Upper lobe of left lung (tissue), 6 donors: ENCODE measurements around the gene SLC35G2. TPM values are rescaled to one million over a fixed set of nuclear protein-coding genes. Genes with fewer than 3 reads are reported as not detected.

ENCODE experiments used
- ATAC-seq, 2 donors: fragments of 200-7000 bp; cut with Tn5 transposase; one replicate each; pipeline ENCODE4 v1.9.1; 2022; ENCODE audit warnings: mild to moderate bottlenecking in 2 of 2, moderate library complexity in 2 of 2; ENCODE audit not compliant: low FRiP score in 2 of 2
- DNase-seq, 2 donors: peaks; one replicate each; pipeline ENCODE4 v3.0.0-alpha.2; 2019 to 2020
- H3K27ac ChIP-seq, 4 donors: fragments of 200-600 bp; sonication (generic); one replicate each; pipeline ENCODE4 v1.5.1; 2016 to 2019
- H3K27me3 ChIP-seq, 4 donors: fragments of 200-600 bp; sonication (generic); one replicate each; pipeline ENCODE4 v1.5.1; 2017 to 2019
- H3K36me3 ChIP-seq, 4 donors: fragments of 200-600 bp; sonication (generic); one replicate each; pipeline ENCODE4 v1.5.1; 2016 to 2019
- H3K4me1 ChIP-seq, 4 donors: fragments of 200-600 bp; sonication (generic); one replicate each; pipeline ENCODE4 v1.5.1; 2018 to 2019
- H3K4me3 ChIP-seq, 4 donors: fragments of 200-600 bp; sonication (generic); one replicate each; pipeline ENCODE4 v1.5.1; 2017 to 2019; ENCODE audit warnings: mild to moderate bottlenecking in 2 of 4, moderate library complexity in 1 of 4
- H3K9me3 ChIP-seq, 4 donors: fragments of 200-600 bp; sonication (generic); one replicate each; pipeline ENCODE4 v1.5.1; 2018 to 2019
- EP300 ChIP-seq, 4 donors: sonication (generic); formaldehyde crosslinking; IDR thresholded peaks; one replicate each; pipeline ENCODE4 v1.5.1; 2017; ENCODE audit warnings: antibody characterized with exemption in 4 of 4, control low read depth in 2 of 4
- POLR2A ChIP-seq, 4 donors: fragments of 450-650 bp; IDR thresholded peaks; one replicate each; pipeline ENCODE4 v1.5.1; 2016 to 2017; ENCODE audit warnings: antibody characterized with exemption in 4 of 4, mild to moderate bottlenecking in 2 of 4
- POLR2AphosphoS5 ChIP-seq, 2 donors: sonication (generic); formaldehyde crosslinking; IDR thresholded peaks; one replicate each; pipeline ENCODE4 v1.5.1; 2017; ENCODE audit warnings: antibody characterized with exemption in 2 of 2
- WGBS, 2 donors: methylation state at CpG; one replicate each; pipeline ENCODE4 v1.1.5; 2017 to 2018; 5-methylcytosine and 5-hydroxymethylcytosine counted together
- total RNA-seq, 6 donors: library from RNA; depleted of rRNA in 4 of 6; stranded (reverse); fragments of >200 nt in 4 of 6; gene quantifications; one replicate each; pipeline versions ENCODE4 v1.1.0 to v1.2.1, GENCODE V29; 2016 to 2021
- TF ChIP-seq, protein P1 (sequence below), 6 experiments: fragments of 450-650 bp in 4 of 6; fragments of 200-600 bp in 2 of 6; sonication (generic) in 2 of 6; IDR thresholded peaks; one replicate each; pipeline ENCODE4 v1.5.1; 2016 to 2019; ENCODE audit warnings: antibody characterized with exemption in 6 of 6
- donor health status: DM: no; HTN: no; CAD: no; lungs with moderate emphysema.
- donor health status: DM: no; HTN: yes; CAD: no; lungs with severe emphysema.

Gene SLC35G2
- total RNA-seq = 10 to 100 TPM in 1 of 6 donors, 1 to 10 TPM in 5; 3.3 to 10.5 (median 6.5) TPM

DNA sequence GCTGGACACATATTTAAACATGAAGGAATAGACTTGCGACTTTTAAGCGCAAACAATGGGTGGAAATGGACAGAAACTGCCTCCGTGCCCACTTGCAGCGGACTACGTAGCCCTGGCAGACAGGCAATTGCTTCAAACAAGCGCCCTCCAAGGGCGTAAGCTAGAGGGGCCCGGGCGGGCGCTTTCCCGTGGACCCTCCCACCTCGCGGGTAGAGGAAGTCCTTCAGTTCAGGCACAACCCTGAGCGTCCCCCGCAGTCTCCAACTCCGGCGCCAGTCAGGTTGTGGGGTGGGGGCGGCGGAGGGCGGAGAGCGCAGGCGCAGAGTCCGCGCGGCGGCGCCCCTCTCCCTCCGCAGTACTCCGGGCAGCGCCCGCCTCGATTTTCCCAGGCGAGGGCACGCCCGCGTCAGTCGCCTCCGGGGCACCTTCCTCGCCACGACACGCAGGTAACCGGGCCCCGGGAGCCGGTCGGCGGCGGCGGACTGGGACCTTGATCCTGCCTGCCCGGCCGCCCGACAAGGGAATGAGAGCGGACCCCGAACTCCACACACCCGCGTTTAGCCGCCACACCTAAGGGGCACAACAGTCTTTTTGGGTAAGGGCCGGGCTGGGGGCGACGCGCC lies at the start of gene SLC35G2:
SLC35G2 (plus strand) TSS at position 358 of the 623 bp plus-strand sequence. CDS start 35,335 bp downstream, outside the sequence.
- 0 to 1% methylated on average over 2 to 20 of the region's 60 CpGs for WGBS, 2 donors
- H3K27ac ChIP-seq = peak within 1 kb of the TSS; percentile 82 to 89 (median 86)

DNA sequence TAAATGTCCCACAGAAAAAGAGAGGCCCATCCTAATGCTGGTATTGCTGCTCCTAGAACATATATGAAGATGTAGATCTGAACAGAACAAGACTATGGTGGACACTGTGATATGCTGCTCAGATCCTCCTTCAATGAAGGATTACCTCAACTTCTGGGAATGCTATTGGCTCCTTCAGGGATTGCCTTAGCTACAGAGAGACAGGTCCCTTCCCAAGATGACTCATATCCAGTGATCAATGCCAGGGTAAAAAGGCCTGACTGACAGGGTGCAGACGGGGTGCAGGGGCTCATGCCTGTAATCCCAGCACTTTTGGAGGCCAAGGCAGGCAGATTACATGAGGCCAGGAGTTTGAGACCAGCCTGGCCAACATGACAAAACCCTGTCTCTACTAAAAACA lies 46.2 kb upstream of the SLC35G2 start:
- DNase-seq (no peak), ATAC-seq (peak in 1 of 2 donors; percentile 62)
- Histone ChIP-seq H3K4me1 (no peaks in the 10 kb centered on the region), H3K36me3 (no peaks in the 10 kb centered on the region), H3K27me3 (no peaks in the 10 kb centered on the region), H3K27ac (no peak overlapping the region), H3K9me3 (no peaks in the 10 kb centered on the region), H3K4me3 (no peak overlapping the region)
- TF ChIP-seq EP300 (IDR thresholded peaks at IDR 0.05) = no peak
- TF ChIP-seq POLR2A (IDR thresholded peaks at IDR 0.05) = no peak
- no peak for TF ChIP-seq POLR2AphosphoS5 (IDR thresholded peaks at IDR 0.05)
- TF ChIP-seq, protein P1, sequence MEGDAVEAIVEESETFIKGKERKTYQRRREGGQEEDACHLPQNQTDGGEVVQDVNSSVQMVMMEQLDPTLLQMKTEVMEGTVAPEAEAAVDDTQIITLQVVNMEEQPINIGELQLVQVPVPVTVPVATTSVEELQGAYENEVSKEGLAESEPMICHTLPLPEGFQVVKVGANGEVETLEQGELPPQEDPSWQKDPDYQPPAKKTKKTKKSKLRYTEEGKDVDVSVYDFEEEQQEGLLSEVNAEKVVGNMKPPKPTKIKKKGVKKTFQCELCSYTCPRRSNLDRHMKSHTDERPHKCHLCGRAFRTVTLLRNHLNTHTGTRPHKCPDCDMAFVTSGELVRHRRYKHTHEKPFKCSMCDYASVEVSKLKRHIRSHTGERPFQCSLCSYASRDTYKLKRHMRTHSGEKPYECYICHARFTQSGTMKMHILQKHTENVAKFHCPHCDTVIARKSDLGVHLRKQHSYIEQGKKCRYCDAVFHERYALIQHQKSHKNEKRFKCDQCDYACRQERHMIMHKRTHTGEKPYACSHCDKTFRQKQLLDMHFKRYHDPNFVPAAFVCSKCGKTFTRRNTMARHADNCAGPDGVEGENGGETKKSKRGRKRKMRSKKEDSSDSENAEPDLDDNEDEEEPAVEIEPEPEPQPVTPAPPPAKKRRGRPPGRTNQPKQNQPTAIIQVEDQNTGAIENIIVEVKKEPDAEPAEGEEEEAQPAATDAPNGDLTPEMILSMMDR (IDR thresholded peaks at IDR 0.05) = no peak
- 70 to 89% methylated on average over 1 of the region's 1 CpG for WGBS, 2 donors

More for the DNA sequence above, at the start of gene SLC35G2:
- Histone ChIP-seq H3K4me3 (peak within 1 kb of the TSS; percentile 56 to 78 (median 65)), H3K36me3 (no peaks in the 10 kb centered on the region), H3K27me3 (peaks cover 0 to 9% (median 2%) of the 10 kb centered on the region in 4 donors), H3K9me3 (no peaks in the 10 kb centered on the region), H3K4me1 (peaks cover 8 to 34% (median 28%) of the 10 kb centered on the region in 4 donors)
- peak; percentile 57 to 81 for ATAC-seq
- peak; percentile 38 to 86 for DNase-seq
- TF ChIP-seq, protein P1 (IDR thresholded peaks at IDR 0.05) = peak in 1 of 6 experiments; percentile 15
- TF ChIP-seq POLR2AphosphoS5 (IDR thresholded peaks at IDR 0.05) (peak in 1 of 2 donors; percentile 52), POLR2A (IDR thresholded peaks at IDR 0.05) (peak in 2 of 4 donors; percentile 20 to 25), EP300 (IDR thresholded peaks at IDR 0.05) (no peak)

DNA sequence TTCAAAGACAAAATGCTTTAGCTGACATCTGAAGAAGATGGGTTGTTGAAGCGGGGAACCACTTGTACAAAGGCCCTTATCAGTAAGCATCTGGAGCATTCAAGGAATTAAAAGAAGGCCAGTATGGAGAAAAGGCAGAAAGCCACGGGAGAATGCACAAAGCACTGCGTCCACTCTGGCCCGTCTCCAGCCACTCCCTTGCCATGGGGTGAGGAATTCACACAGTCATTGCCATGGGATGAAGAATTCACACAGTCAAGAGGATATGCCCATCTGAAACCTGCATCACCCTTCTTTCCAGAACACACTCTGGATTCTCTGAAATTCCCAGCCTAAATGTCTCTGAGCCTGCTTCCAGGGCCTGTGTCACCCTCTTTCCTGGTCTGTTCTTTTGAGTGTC lies 40.1 kb upstream of the SLC35G2 start:
- TF ChIP-seq POLR2A (IDR thresholded peaks at IDR 0.05) (no peak), EP300 (IDR thresholded peaks at IDR 0.05) (no peak), POLR2AphosphoS5 (IDR thresholded peaks at IDR 0.05) (no peak)
- TF ChIP-seq, protein P1 (IDR thresholded peaks at IDR 0.05) = no peak
- Histone ChIP-seq H3K36me3 (no peaks in the 10 kb centered on the region), H3K4me3 (no peak overlapping the region), H3K27ac (no peak overlapping the region), H3K27me3 (no peaks in the 10 kb centered on the region), H3K9me3 (no peaks in the 10 kb centered on the region), H3K4me1 (no peaks in the 10 kb centered on the region)
- WGBS, 2 donors = 65 to 70% methylated on average over 4 of the region's 4 CpGs
- no peak for DNase-seq
- no peak for ATAC-seq

DNA sequence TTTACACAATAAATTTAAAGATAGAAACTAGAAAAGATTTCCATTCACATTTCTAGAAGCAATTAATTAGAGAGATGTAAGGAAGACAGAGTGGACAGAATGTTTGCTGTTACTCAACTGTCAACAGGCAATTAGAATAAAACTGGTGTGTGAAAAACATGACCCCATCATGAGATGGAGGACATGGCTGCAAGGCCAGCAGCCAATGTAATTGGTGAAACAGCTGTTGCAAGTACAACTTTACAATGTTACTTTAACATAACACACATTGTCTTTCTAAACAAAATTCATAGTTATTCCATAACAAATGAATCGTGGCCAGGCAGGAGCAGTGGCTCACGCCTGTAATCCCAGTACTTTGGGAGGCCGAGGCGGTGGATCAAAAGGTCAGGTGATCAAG lies 38.2 kb upstream of the SLC35G2 start:
- Histone ChIP-seq H3K9me3 (no peaks in the 10 kb centered on the region), H3K27ac (no peak overlapping the region), H3K36me3 (no peaks in the 10 kb centered on the region), H3K4me3 (no peak overlapping the region), H3K4me1 (no peaks in the 10 kb centered on the region), H3K27me3 (no peaks in the 10 kb centered on the region)
- no peak for DNase-seq
- WGBS, 2 donors = 94 to 97% methylated on average over 4 of the region's 4 CpGs
- ATAC-seq = no peak
- TF ChIP-seq EP300 (IDR thresholded peaks at IDR 0.05) = no peak
- TF ChIP-seq, protein P1 (IDR thresholded peaks at IDR 0.05) = no peak
- TF ChIP-seq POLR2AphosphoS5 (IDR thresholded peaks at IDR 0.05) = no peak
- TF ChIP-seq POLR2A (IDR thresholded peaks at IDR 0.05) = no peak
